ENCODE measurements around the gene HIF3A.

DNA sequence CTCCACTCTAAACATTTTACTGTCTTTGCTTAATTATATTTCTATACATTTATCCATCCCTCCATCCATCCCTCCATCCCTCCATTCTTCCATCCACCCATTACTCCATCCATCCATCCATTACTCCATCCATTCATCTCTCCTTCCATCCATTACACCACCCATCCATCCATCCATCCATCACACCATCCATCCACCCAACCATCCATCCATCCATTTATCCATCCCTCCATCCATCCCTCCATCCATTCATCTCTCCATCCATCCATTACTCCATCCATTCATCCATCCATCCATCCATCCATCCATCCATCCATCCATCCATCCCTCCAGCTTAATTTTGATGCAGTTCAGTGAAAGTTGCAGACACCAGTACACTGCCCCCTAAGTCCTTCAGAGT is 5.0 kb upstream of the HIF3A start:
- TF ChIP-seq POLR2A (IDR thresholded peaks at IDR 0.05) (no peak), CTCF (IDR thresholded peaks at IDR 0.05) (no peak), EP300 (IDR thresholded peaks at IDR 0.05) (no peak), POLR2AphosphoS5 (IDR thresholded peaks at IDR 0.05) (no peak)

Data from stomach (tissue), 4 donors.